ENCODE data around the gene TARS1.

DNA sequence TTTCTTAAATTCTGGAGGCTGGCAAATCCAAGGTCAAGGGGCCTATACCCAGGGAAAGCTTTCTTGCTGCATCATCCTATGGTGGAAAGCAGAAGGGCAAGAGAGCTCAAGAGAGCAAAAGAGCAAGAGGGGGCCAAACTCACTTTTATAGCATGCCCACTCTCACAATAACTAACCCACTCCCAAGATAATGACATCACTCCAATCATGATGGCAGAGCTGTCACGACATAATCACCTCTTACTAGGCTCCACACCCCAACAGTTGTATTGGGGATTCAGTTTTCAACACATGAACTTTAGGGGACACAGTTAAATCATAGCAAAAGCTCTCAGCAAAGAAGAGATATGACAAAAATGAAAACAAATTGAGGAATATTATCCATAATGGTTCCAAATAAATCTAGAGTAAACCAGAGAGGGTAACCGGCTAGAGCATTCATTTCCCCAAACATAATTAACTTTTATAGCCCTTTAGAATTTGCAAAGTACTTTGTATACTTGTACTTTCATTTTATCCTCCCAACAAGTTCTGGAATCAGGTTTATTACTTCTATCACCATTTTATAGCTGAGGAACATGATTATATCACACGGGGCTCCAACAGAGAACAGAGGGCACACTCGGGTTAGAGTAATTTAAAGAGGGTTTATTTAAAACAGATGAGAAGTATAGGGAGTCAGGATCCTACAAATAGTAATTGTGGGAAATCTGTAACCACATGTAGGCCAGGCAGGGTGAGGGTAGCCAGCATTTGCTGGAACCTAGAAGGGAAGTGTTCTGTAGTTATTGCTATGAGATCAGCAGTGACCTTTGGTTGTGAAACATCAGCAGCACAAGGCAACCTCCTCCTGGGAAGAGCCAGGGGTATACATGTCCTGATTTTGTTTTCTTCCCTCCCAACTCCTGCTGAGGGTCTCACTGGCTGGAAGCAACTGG lies 7.2 kb upstream of the TARS1 start:
- TF ChIP-seq SUZ12 (IDR thresholded peaks at IDR 0.05): no peak
- TF ChIP-seq FOXK2 (IDR thresholded peaks at IDR 0.05): no peak
- TF ChIP-seq CTBP1 (IDR thresholded peaks at IDR 0.05; ENCODE audit: borderline replicate concordance): no peak
- TF ChIP-seq TARDBP (IDR thresholded peaks at IDR 0.05): no peak
- no peak for TF ChIP-seq LEF1 (IDR thresholded peaks at IDR 0.05; ENCODE audit: borderline replicate concordance)
- no peak for TF ChIP-seq NFRKB (IDR thresholded peaks at IDR 0.05)
- TF ChIP-seq FOXM1 (IDR thresholded peaks at IDR 0.05; ENCODE audit: borderline replicate concordance): no peak
